ENCODE results near the gene AGBL2. TPM values are rescaled to one million over a fixed set of nuclear protein-coding genes. Genes with fewer than 3 reads are reported as not detected.

AGBL2 gene
- total RNA-seq, 2 experiments from 2014 or later: 4.5 to 7.1 TPM

GRCh38 chr11:47732271-47732670 is 17.1 kb upstream of the AGBL2 start:
- Mint-ChIP-seq H3K9me3 (no peaks in the 10 kb centered on the region), H3K4me1 (ENCODE audit: low read depth) (peaks cover 4% of the 10 kb centered on the region), H3K27ac (no peak overlapping the region), H3K4me3 (no peak overlapping the region), H3K27me3 (no peaks in the 10 kb centered on the region), H3K36me3 (ENCODE audit: low read depth) (peaks cover 68% of the 10 kb centered on the region)
- POLR2A ChIA-PET: interaction anchor here (0.7 kb wide), 1 partner anchor 34 kb away, joined by 3 read pairs; no protein-coding TSS in a partner anchor
- intact Hi-C loops (cut with micrococcal nuclease): no loop called here
- CTCF ChIA-PET: interaction anchor here (0.9 kb wide), 1 partner anchor 95 kb away, joined by 3 read pairs; no protein-coding TSS in a partner anchor
- DNase-seq: no peak
- TF ChIP-seq CTCF (IDR thresholded peaks at IDR 0.05): no peak
- ATAC-seq: no peak

GRCh38 chr11:47731475-47731874 is 16.3 kb upstream of the AGBL2 start:
- no peak for ATAC-seq
- TF ChIP-seq CTCF (IDR thresholded peaks at IDR 0.05): no peak
- ChIA-PET CTCF (interaction anchor here (0.9 to 1.2 kb wide), 2 partner anchors 94 to 105 kb away, joined by 3 read pairs; no protein-coding TSS in a partner anchor), POLR2A (interaction anchor here (0.6 to 0.7 kb wide), 2 partner anchors 30 to 35 kb away, joined by 3 to 4 read pairs; no protein-coding TSS in a partner anchor)
- no peak for DNase-seq
- Mint-ChIP-seq H3K4me3 (no peak overlapping the region), H3K27ac (no peak overlapping the region), H3K36me3 (ENCODE audit: low read depth) (peaks cover 63% of the 10 kb centered on the region), H3K27me3 (no peaks in the 10 kb centered on the region), H3K4me1 (ENCODE audit: low read depth) (peaks cover under 1% of the 10 kb centered on the region), H3K9me3 (no peaks in the 10 kb centered on the region)
- intact Hi-C loops (cut with micrococcal nuclease): no loop called here

DNA sequence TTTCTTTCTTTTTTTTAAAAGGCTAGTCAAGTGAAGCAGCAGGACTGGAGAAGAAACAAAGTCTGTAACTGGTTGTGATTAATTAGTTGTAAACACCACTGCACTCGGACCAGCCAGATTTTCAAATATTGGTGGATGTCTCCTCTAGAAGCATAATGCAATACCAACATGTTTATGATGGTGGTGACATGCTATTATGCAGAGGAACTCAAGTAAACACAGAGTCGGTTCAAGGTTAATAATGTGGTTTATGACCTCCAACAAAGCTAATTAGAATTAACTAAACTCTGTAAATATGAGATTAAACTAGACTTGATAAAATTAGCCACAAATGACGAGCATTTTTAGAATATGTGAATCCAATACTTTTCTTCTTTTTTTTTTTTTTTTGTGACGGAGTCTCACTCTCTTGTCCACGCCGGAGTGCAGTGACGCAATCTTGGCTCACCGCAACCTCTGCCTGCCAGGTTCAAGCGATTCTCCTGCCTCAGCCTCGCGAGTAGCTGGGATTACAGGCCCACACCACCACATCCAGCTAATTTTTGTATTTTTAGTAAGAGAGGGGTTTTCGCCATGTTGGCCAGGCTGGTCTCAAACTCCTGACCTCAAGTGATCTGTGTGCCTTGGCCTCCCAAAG is 11.8 kb upstream of the AGBL2 start:
- H3K4me1 Mint-ChIP-seq (ENCODE audit: low read depth): peaks cover 2% of the 10 kb centered on the region
- intact Hi-C loops (cut with micrococcal nuclease): no loop called here
- no peaks in the 10 kb centered on the region for H3K9me3 Mint-ChIP-seq
- ChIA-PET CTCF (interaction anchor here (2.1 kb wide), 1 partner anchor 11 kb away, joined by 9 read pairs; the partner anchor contains the start of gene AGBL2), POLR2A (interaction anchor here (1.1 to 2.1 kb wide), 2 partner anchors 12 to 21 kb away, joined by 3 to 4 read pairs; no protein-coding TSS in a partner anchor)
- H3K36me3 Mint-ChIP-seq (ENCODE audit: low read depth): peaks cover 64% of the 10 kb centered on the region
- no peak for TF ChIP-seq CTCF (IDR thresholded peaks at IDR 0.05)
- DNase-seq (no peak), ATAC-seq (no peak)
- H3K27ac Mint-ChIP-seq: no peak overlapping the region
- H3K4me3 Mint-ChIP-seq: no peak overlapping the region
- H3K27me3 Mint-ChIP-seq: no peaks in the 10 kb centered on the region

DNA sequence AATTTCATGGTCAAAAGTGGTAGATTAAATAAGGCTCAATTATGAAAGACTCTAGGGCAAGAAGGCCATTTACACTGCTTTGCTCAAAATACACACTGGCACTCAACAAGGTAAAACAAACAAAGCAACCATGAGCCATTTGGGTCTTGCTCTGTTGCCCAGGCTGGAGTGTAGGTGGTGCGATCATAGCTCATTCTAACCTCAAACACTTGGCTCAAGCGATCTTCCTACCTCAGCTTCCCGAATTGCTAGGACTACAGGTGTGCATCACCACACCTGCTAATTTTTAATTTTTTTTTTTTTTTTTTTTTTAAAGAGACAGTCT is 10.9 kb upstream of the AGBL2 start:
- H3K27ac Mint-ChIP-seq: peak overlapping the region; percentile 39
- POLR2A ChIA-PET: interaction anchor here (0.9 to 1.9 kb wide), 2 partner anchors 22 to 40 kb away, joined by 3 to 5 read pairs; no protein-coding TSS in a partner anchor
- intact Hi-C loops (cut with micrococcal nuclease): no loop called here

More for the DNA sequence above, 10.9 kb upstream of the AGBL2 start:
- no peaks in the 10 kb centered on the region for H3K9me3 Mint-ChIP-seq
- peaks cover 57% of the 10 kb centered on the region for H3K36me3 Mint-ChIP-seq (ENCODE audit: low read depth)
- no peak overlapping the region for H3K4me3 Mint-ChIP-seq
- CTCF ChIA-PET: interaction anchor here (1.5 to 2.1 kb wide), 2 partner anchors 10 to 104 kb away, joined by 3 to 9 read pairs; partner anchors contain the start of gene AGBL2
- DNase-seq (no peak), ATAC-seq (no peak)
- no peak for TF ChIP-seq CTCF (IDR thresholded peaks at IDR 0.05)
- H3K4me1 Mint-ChIP-seq (ENCODE audit: low read depth): peaks cover 2% of the 10 kb centered on the region
- H3K27me3 Mint-ChIP-seq: no peaks in the 10 kb centered on the region

Measured in activated CD8-positive, alpha-beta T cell treated with anti-CD3 and anti-CD28 coated beads for 36 hours (primary cell).